Hepatocyte (in vitro differentiated cells): ENCODE measurements around the gene TANC1.

ENCODE experiments used
- CTCF ChIP-seq: fragments of 200-600 bp; sonication (generic); IDR thresholded peaks from 2 replicates; pipeline ENCODE4 v1.5.1; 2016; ENCODE audit warnings: antibody characterized with exemption, mild to moderate bottlenecking; ENCODE audit not compliant: poor library complexity
- EZH2 ChIP-seq: fragments of 200-600 bp; sonication (generic); IDR thresholded peaks from 2 replicates; pipeline ENCODE4 v1.6.1; 2016; ENCODE audit warnings: antibody characterized with exemption, mild to moderate bottlenecking, borderline replicate concordance
- EZH2phosphoT487 ChIP-seq: fragments of 200-600 bp; sonication (generic); IDR thresholded peaks from one replicate; pipeline ENCODE4 v1.6.1; 2018; ENCODE audit warnings: antibody characterized with exemption, mild to moderate bottlenecking, low read depth, moderate library complexity; ENCODE audit not compliant: unreplicated experiment, severe bottlenecking

GRCh38 chr2:159032580-159032979 is 64.1 kb downstream of the TANC1 start:
- no peak for TF ChIP-seq CTCF
- no peak for TF ChIP-seq EZH2
- TF ChIP-seq EZH2phosphoT487 = no peak
